Uterus (tissue), 4 donors: ENCODE results near the gene RUFY2. TPM values are rescaled to one million over a fixed set of nuclear protein-coding genes. Genes with fewer than 3 reads are reported as not detected.

ENCODE experiments used
- DNase-seq, 2 donors: peaks; one replicate each; pipeline ENCODE4 v3.0.0-alpha.2; 2019 to 2020
- H3K27ac ChIP-seq, 2 donors: fragments of 200-600 bp; sonication (generic); 1 replicate in 1 of 2; 2 replicates in 1 of 2; pipeline ENCODE4 v1.5.1; 2016 to 2018
- H3K27me3 ChIP-seq, 2 donors: fragments of 200-600 bp; sonication (generic); one replicate each; pipeline ENCODE4 v1.5.1; 2018 to 2019; ENCODE audit warnings: control low read depth in 1 of 2
- H3K36me3 ChIP-seq, 2 donors: fragments of 200-600 bp; sonication (generic); one replicate each; pipeline ENCODE4 v1.5.1; 2019; ENCODE audit warnings: control low read depth in 1 of 2
- H3K4me1 ChIP-seq, 2 donors: fragments of 200-600 bp; sonication (generic); one replicate each; pipeline ENCODE4 v1.5.1; 2018 to 2019; ENCODE audit warnings: control low read depth in 1 of 2
- H3K4me3 ChIP-seq, 2 donors: fragments of 200-600 bp; sonication (generic); 1 replicate in 1 of 2; 2 replicates in 1 of 2; pipeline ENCODE4 v1.5.1; 2018 to 2019; ENCODE audit warnings: mild to moderate bottlenecking in 1 of 2
- H3K9me3 ChIP-seq, 2 donors: fragments of 200-600 bp; sonication (generic); one replicate each; pipeline ENCODE4 v1.5.1; 2019; ENCODE audit warnings: control low read depth in 1 of 2
- POLR2A ChIP-seq, 2 donors: fragments of 450-650 bp; IDR thresholded peaks; one replicate each; pipeline ENCODE4 v1.6.1; 2016; ENCODE audit warnings: antibody characterized with exemption in 2 of 2, mild to moderate bottlenecking in 1 of 2, moderate library complexity in 1 of 2
- intact Hi-C: fragments of 100-400 bp; cut with DNase I; formaldehyde crosslinking; loops from one replicate; pipeline ENCODE4 v1.15.1; 2023; ENCODE audit warnings: low total_unique reads
- total RNA-seq, 4 donors: library from RNA; depleted of rRNA in 3 of 4; stranded (reverse); fragments of >200 nt in 3 of 4; gene quantifications; one replicate each; pipeline versions ENCODE4 v1.1.0 to v1.2.4, GENCODE V29; 2014 to 2023
- TF ChIP-seq, protein P1 (sequence below), 4 experiments: fragments of 200-600 bp in 2 of 4; fragments of 450-650 bp in 2 of 4; sonication (generic) in 2 of 4; IDR thresholded peaks; one replicate each; pipeline ENCODE4 v1.5.1; 2016 to 2019; ENCODE audit warnings: antibody characterized with exemption in 4 of 4, mild to moderate bottlenecking in 2 of 4, moderate library complexity in 1 of 4
- donor health status: DM: yes; HTN: yes; CAD: no.

The RUFY2 gene
- total RNA-seq, 4 donors from 2014 or later = 24.6 to 58.2 (median 42.3) TPM

DNA sequence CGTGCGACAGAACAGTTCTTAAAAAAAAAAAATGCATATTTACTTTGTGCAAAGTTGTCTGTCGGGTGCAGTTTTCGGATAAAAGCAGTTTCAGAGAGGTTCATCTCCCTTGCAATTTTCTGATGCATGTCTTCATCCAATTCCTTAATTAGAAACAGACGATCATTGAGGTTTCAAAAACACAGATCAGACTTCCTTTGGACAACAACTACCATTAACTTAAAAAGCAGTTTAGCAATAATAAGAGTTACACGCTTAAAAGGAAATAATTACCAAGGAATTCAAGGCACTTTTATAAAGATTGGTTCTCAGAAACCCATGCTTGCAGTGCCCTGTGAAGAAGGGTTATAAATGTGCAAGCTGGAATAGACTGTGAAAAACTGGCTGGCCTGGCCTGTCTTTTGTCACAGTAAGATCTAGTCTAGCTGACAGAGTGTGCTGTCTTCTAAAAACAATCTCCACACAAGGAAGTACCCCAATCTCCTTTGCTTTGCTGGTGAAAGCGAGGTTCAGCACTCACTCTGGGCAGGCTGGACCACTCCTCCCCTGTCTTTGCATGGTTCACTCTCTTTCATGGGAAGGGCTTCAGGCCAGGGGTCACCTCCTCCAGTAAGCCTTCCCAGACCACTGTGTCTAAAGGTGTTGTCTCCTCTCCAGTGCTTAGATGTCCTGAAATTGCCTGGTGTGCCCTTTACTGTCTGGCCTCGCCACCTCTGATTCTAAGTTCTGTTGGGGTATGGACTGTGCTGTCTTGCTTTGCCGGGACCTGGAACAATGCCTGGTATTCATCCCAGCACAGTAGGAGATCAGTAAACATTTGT, 110.0 kb downstream of the RUFY2 start:
- Histone ChIP-seq H3K9me3 (no peaks in the 10 kb centered on the region), H3K4me1 (no peaks in the 10 kb centered on the region), H3K27me3 (no peaks in the 10 kb centered on the region), H3K4me3 (no peak overlapping the region), H3K27ac (peak overlapping the region; percentile 10 to 42), H3K36me3 (no peaks in the 10 kb centered on the region)
- no peak for DNase-seq
- intact Hi-C loops = no loop called here
- TF ChIP-seq, protein P1, sequence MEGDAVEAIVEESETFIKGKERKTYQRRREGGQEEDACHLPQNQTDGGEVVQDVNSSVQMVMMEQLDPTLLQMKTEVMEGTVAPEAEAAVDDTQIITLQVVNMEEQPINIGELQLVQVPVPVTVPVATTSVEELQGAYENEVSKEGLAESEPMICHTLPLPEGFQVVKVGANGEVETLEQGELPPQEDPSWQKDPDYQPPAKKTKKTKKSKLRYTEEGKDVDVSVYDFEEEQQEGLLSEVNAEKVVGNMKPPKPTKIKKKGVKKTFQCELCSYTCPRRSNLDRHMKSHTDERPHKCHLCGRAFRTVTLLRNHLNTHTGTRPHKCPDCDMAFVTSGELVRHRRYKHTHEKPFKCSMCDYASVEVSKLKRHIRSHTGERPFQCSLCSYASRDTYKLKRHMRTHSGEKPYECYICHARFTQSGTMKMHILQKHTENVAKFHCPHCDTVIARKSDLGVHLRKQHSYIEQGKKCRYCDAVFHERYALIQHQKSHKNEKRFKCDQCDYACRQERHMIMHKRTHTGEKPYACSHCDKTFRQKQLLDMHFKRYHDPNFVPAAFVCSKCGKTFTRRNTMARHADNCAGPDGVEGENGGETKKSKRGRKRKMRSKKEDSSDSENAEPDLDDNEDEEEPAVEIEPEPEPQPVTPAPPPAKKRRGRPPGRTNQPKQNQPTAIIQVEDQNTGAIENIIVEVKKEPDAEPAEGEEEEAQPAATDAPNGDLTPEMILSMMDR (IDR thresholded peaks at IDR 0.05) = no peak
- no peak for TF ChIP-seq POLR2A (IDR thresholded peaks at IDR 0.05)

Other genes starting within 250 kb of the RUFY2 start
- not detected for gene ATOH7, start 175.2 kb downstream of the RUFY2 start, total RNA-seq
- gene HNRNPH3, start 75.2 kb downstream of the RUFY2 start, total RNA-seq = 100 to 1,000 TPM in 1 of 4 donors, 10 to 100 TPM in 3; 30.0 to 144 (median 63.7) TPM
- 10 to 100 TPM in 1 of 4 donors, 1 to 10 TPM in 2, under 1 TPM in 1; 0.88 to 14.0 (median 7.1) TPM for gene PBLD, start 74.3 kb downstream of the RUFY2 start, total RNA-seq
- gene DNA2, start 64.7 kb upstream of the RUFY2 start, total RNA-seq = 10 to 100 TPM in 1 of 4 donors, 1 to 10 TPM in 1, under 1 TPM in 2; under 0.01 to 20.7 (median 3.7) TPM
- 100 to 1,000 TPM in 1 of 4 donors, 10 to 100 TPM in 3; 22.9 to 345 (median 33.1) TPM for gene SLC25A16, start 120.2 kb upstream of the RUFY2 start, total RNA-seq
- 10 to 100 TPM in 1 of 4 donors, 1 to 10 TPM in 3; 3.5 to 40.3 (median 7.1) TPM for gene TET1, start 153.1 kb upstream of the RUFY2 start, total RNA-seq